Memory B cell (primary cell): Measurements from ENCODE around the gene IL31RA.

ENCODE experiments used
- ATAC-seq: fragments of 150-1000 bp; cut with Tn5 transposase; 2 replicates; pipeline ENCODE4 v1.10.0; 2021; ENCODE audit warnings: low read depth, mild to moderate bottlenecking, moderate library complexity
- DNase-seq, 2 donors: peaks; one replicate each; pipeline ENCODE4 v3.0.0; 2022; ENCODE audit warnings: low spot score in 2 of 2
- H3K27ac Mint-ChIP-seq: one replicate; pipeline ENCODE4 v1.8.0; 2022; ENCODE audit warnings: mild to moderate bottlenecking, moderate library complexity, mixed read lengths
- H3K27me3 Mint-ChIP-seq: one replicate; pipeline ENCODE4 v1.8.0; 2022; ENCODE audit warnings: mixed read lengths
- H3K36me3 Mint-ChIP-seq: one replicate; pipeline ENCODE4 v1.8.0; 2022; ENCODE audit warnings: mild to moderate bottlenecking, mixed read lengths
- H3K4me1 Mint-ChIP-seq: one replicate; pipeline ENCODE4 v1.8.0; 2022; ENCODE audit warnings: mixed read lengths
- H3K4me3 Mint-ChIP-seq: one replicate; pipeline ENCODE4 v1.8.0; 2022; ENCODE audit warnings: mild to moderate bottlenecking, moderate library complexity, mixed read lengths
- H3K9me3 Mint-ChIP-seq: one replicate; pipeline ENCODE4 v1.8.0; 2022; ENCODE audit warnings: mixed read lengths

Gene IL31RA

GRCh38 chr5:55917402-55918086, 66.4 kb downstream of the IL31RA start:
- Mint-ChIP-seq H3K9me3 (no peaks in the 10 kb centered on the region), H3K4me3 (no peak overlapping the region), H3K27ac (no peak overlapping the region), H3K4me1 (peaks cover 4% of the 10 kb centered on the region), H3K27me3 (peaks cover 2% of the 10 kb centered on the region), H3K36me3 (no peaks in the 10 kb centered on the region)
- no peak for DNase-seq
- no peak for ATAC-seq

- Mint-ChIP-seq H3K27me3 (peaks cover 2% of the 10 kb centered on the region), H3K4me1 (peaks cover 9% of the 10 kb centered on the region), H3K4me3 (no peak overlapping the region), H3K27ac (no peak overlapping the region), H3K36me3 (no peaks in the 10 kb centered on the region), H3K9me3 (no peaks in the 10 kb centered on the region)
- ATAC-seq (no peak), DNase-seq (no peak)
These were observed 67.2 kb downstream of the IL31RA start for GRCh38 chr5:55918087-55919035.

GRCh38 chr5:55919625-55920024, 68.5 kb downstream of the IL31RA start:
- no peaks in the 10 kb centered on the region for H3K9me3 Mint-ChIP-seq
- ATAC-seq: no peak

GRCh38 chr5:55920784-55921183, 69.6 kb downstream of the IL31RA start:
- Mint-ChIP-seq H3K27ac (no peak overlapping the region), H3K36me3 (no peaks in the 10 kb centered on the region), H3K27me3 (peaks cover 4% of the 10 kb centered on the region), H3K4me3 (no peak overlapping the region), H3K9me3 (no peaks in the 10 kb centered on the region), H3K4me1 (peaks cover 11% of the 10 kb centered on the region)
- ATAC-seq (no peak), DNase-seq (no peak)

More at GRCh38 chr5:55919625-55920024, 68.5 kb downstream of the IL31RA start:
- DNase-seq: no peak
- no peak overlapping the region for H3K27ac Mint-ChIP-seq
- H3K4me3 Mint-ChIP-seq: no peak overlapping the region
- peaks cover 2% of the 10 kb centered on the region for H3K27me3 Mint-ChIP-seq
- no peaks in the 10 kb centered on the region for H3K36me3 Mint-ChIP-seq
- peaks cover 11% of the 10 kb centered on the region for H3K4me1 Mint-ChIP-seq

- DNase-seq (no peak), ATAC-seq (no peak)
- H3K4me1 Mint-ChIP-seq: peaks cover 11% of the 10 kb centered on the region
- H3K27me3 Mint-ChIP-seq: peaks cover 4% of the 10 kb centered on the region
- no peak overlapping the region for H3K27ac Mint-ChIP-seq
- H3K4me3 Mint-ChIP-seq: no peak overlapping the region
- no peaks in the 10 kb centered on the region for H3K36me3 Mint-ChIP-seq
- no peaks in the 10 kb centered on the region for H3K9me3 Mint-ChIP-seq
These were observed 70.5 kb downstream of the IL31RA start for GRCh38 chr5:55921617-55922016.

- peak overlapping the region; percentile 32 for H3K27ac Mint-ChIP-seq
These were observed 72.1 kb downstream of the IL31RA start for GRCh38 chr5:55923177-55923771.

GRCh38 chr5:55923865-55924500, 72.8 kb downstream of the IL31RA start:
- no peaks in the 10 kb centered on the region for H3K36me3 Mint-ChIP-seq
- peaks cover 11% of the 10 kb centered on the region for H3K4me1 Mint-ChIP-seq
- no peak overlapping the region for H3K4me3 Mint-ChIP-seq
- no peak for ATAC-seq
- no peak overlapping the region for H3K27ac Mint-ChIP-seq
- no peak for DNase-seq
- peaks cover 2% of the 10 kb centered on the region for H3K9me3 Mint-ChIP-seq
- peaks cover 6% of the 10 kb centered on the region for H3K27me3 Mint-ChIP-seq

More at GRCh38 chr5:55923177-55923771, 72.1 kb downstream of the IL31RA start:
- H3K4me3 Mint-ChIP-seq: peak overlapping the region; percentile 88
- ATAC-seq (peak; percentile 49), DNase-seq (no peak)
- peaks cover 6% of the 10 kb centered on the region for H3K27me3 Mint-ChIP-seq
- no peaks in the 10 kb centered on the region for H3K36me3 Mint-ChIP-seq
- peaks cover 2% of the 10 kb centered on the region for H3K9me3 Mint-ChIP-seq
- peaks cover 11% of the 10 kb centered on the region for H3K4me1 Mint-ChIP-seq

- Mint-ChIP-seq H3K27me3 (peaks cover 4% of the 10 kb centered on the region), H3K4me3 (no peak overlapping the region), H3K9me3 (peaks cover 2% of the 10 kb centered on the region), H3K27ac (no peak overlapping the region), H3K36me3 (no peaks in the 10 kb centered on the region), H3K4me1 (peaks cover 7% of the 10 kb centered on the region)
- DNase-seq (no peak), ATAC-seq (no peak)
These were observed 73.6 kb downstream of the IL31RA start for GRCh38 chr5:55924744-55925143.

GRCh38 chr5:55925181-55925580, 74.0 kb downstream of the IL31RA start:
- DNase-seq (no peak), ATAC-seq (no peak)
- no peak overlapping the region for H3K27ac Mint-ChIP-seq
- no peak overlapping the region for H3K4me3 Mint-ChIP-seq
- H3K4me1 Mint-ChIP-seq: peaks cover 7% of the 10 kb centered on the region
- H3K9me3 Mint-ChIP-seq: peaks cover 2% of the 10 kb centered on the region
- H3K36me3 Mint-ChIP-seq: no peaks in the 10 kb centered on the region
- H3K27me3 Mint-ChIP-seq: peaks cover 5% of the 10 kb centered on the region

GRCh38 chr5:55925712-55926111, 74.6 kb downstream of the IL31RA start:
- H3K4me1 Mint-ChIP-seq: peaks cover 7% of the 10 kb centered on the region
- H3K4me3 Mint-ChIP-seq: no peak overlapping the region
- DNase-seq (no peak), ATAC-seq (no peak)
- no peaks in the 10 kb centered on the region for H3K36me3 Mint-ChIP-seq
- H3K27ac Mint-ChIP-seq: no peak overlapping the region
- peaks cover 2% of the 10 kb centered on the region for H3K9me3 Mint-ChIP-seq
- peaks cover 5% of the 10 kb centered on the region for H3K27me3 Mint-ChIP-seq

- H3K27ac Mint-ChIP-seq: no peak overlapping the region
- peaks cover 5% of the 10 kb centered on the region for H3K27me3 Mint-ChIP-seq
- ATAC-seq (no peak), DNase-seq (no peak)
- peaks cover 7% of the 10 kb centered on the region for H3K4me1 Mint-ChIP-seq
- H3K4me3 Mint-ChIP-seq: no peak overlapping the region
- peaks cover 2% of the 10 kb centered on the region for H3K9me3 Mint-ChIP-seq
- no peaks in the 10 kb centered on the region for H3K36me3 Mint-ChIP-seq
These were observed 75.3 kb downstream of the IL31RA start for GRCh38 chr5:55926476-55926875.

- peaks cover 2% of the 10 kb centered on the region for H3K9me3 Mint-ChIP-seq
- H3K36me3 Mint-ChIP-seq: no peaks in the 10 kb centered on the region
- ATAC-seq (no peak), DNase-seq (no peak)
- peaks cover 5% of the 10 kb centered on the region for H3K27me3 Mint-ChIP-seq
- no peak overlapping the region for H3K27ac Mint-ChIP-seq
- H3K4me1 Mint-ChIP-seq: peaks cover 5% of the 10 kb centered on the region
- no peak overlapping the region for H3K4me3 Mint-ChIP-seq
These were observed 76.9 kb downstream of the IL31RA start for GRCh38 chr5:55927861-55928655.
